CD8-positive, alpha-beta memory T cell (primary cell): ENCODE results near the gene EAF2. TPM values are rescaled to one million over a fixed set of nuclear protein-coding genes. Genes with fewer than 3 reads are reported as not detected.

ENCODE experiments used
- CTCF ChIA-PET: fragments of 350-600 bp; sonication (Branson Sonifier 250); formaldehyde crosslinking; loops from one replicate; lab custom pipeline; 2021; ENCODE audit warnings: antibody characterized with exemption; lab: Charles Lee
- POLR2A ChIA-PET: fragments of 350-600 bp; sonication (Branson Sonifier 250); formaldehyde crosslinking; loops from one replicate; lab custom pipeline; 2021; ENCODE audit warnings: antibody characterized with exemption; lab: Charles Lee
- DNase-seq, 5 donors: peaks; one replicate each; pipeline versions ENCODE4 v3.0.0 to v3.0.0-alpha.2; 2020 to 2022; ENCODE audit warnings: mixed read lengths in 1 of 5
- H3K27ac ChIP-seq: one replicate; pipeline ENCODE4 v1.7.0; 2013; ENCODE audit warnings: low read depth, mild to moderate bottlenecking, low read length, moderate library complexity
- H3K27me3 ChIP-seq: 2 replicates; pipeline ENCODE4 v1.7.0; 2013; ENCODE audit warnings: low read length, mild to moderate bottlenecking; ENCODE audit not compliant: insufficient read depth, poor library complexity, severe bottlenecking
- H3K36me3 ChIP-seq: 2 replicates; pipeline ENCODE4 v1.7.0; 2013; ENCODE audit warnings: mild to moderate bottlenecking, low read length, moderate library complexity; ENCODE audit not compliant: insufficient read depth
- H3K4me1 ChIP-seq: 2 replicates; pipeline ENCODE4 v1.7.0; 2013; ENCODE audit warnings: mild to moderate bottlenecking, low read length, moderate library complexity; ENCODE audit not compliant: insufficient read depth
- H3K4me3 ChIP-seq: 2 replicates; pipeline ENCODE4 v1.7.0; 2013; ENCODE audit warnings: mild to moderate bottlenecking, low read length
- H3K9me3 ChIP-seq: 2 replicates; pipeline ENCODE4 v1.7.0; 2013; ENCODE audit warnings: mild to moderate bottlenecking, low read length
- H3K27ac Mint-ChIP-seq, 8 donors: one replicate each; pipeline ENCODE4 v1.8.0; 2020 to 2021; ENCODE audit warnings: mixed read lengths in 8 of 8, mild to moderate bottlenecking in 6 of 8, inconsistent platforms in 3 of 8, moderate library complexity in 3 of 8
- H3K27me3 Mint-ChIP-seq, 2 donors: one replicate each; pipeline ENCODE4 v1.8.0; 2020 to 2021; ENCODE audit warnings: mixed read lengths in 2 of 2, mild to moderate bottlenecking in 1 of 2, moderate library complexity in 1 of 2
- H3K36me3 Mint-ChIP-seq, 3 donors: one replicate each; pipeline ENCODE4 v1.8.0; 2020 to 2021; ENCODE audit warnings: mixed read lengths in 3 of 3, inconsistent platforms in 1 of 3, mild to moderate bottlenecking in 1 of 3
- H3K4me1 Mint-ChIP-seq, 3 donors: one replicate each; pipeline ENCODE4 v1.8.0; 2020 to 2021; ENCODE audit warnings: mixed read lengths in 3 of 3, inconsistent platforms in 1 of 3, mild to moderate bottlenecking in 1 of 3
- H3K4me3 Mint-ChIP-seq, 7 donors: one replicate each; pipeline ENCODE4 v1.8.0; 2020 to 2021; ENCODE audit warnings: mixed read lengths in 7 of 7, mild to moderate bottlenecking in 6 of 7, moderate library complexity in 4 of 7, inconsistent platforms in 2 of 7
- H3K9me3 Mint-ChIP-seq, 5 donors: one replicate each; pipeline ENCODE4 v1.8.0; 2020 to 2022; ENCODE audit warnings: mixed read lengths in 5 of 5, mild to moderate bottlenecking in 3 of 5, moderate library complexity in 2 of 5, inconsistent platforms in 1 of 5
- polyA plus RNA-seq: library from polyadenylated mRNA; unstranded; fragments of 300-500 nt; fragmentation: Illumina TruSeq; gene quantifications from one replicate; pipeline ENCODE4 v1.2.3, GENCODE V29; 2021
- total RNA-seq, 2 experiments: library from RNA; stranded (reverse); gene quantifications; one replicate each; pipeline ENCODE4 v1.2.3, GENCODE V29; 2021

Gene EAF2
- total and polyA plus RNA-seq, 3 experiments from 2014 or later = 7.8 to 14.1 (median 8.9) TPM

GRCh38 chr3:121863801-121864200 lies 28.8 kb downstream of the EAF2 start:
- CTCF ChIA-PET = interaction anchor here (0.7 kb wide), 1 partner anchor 19 kb away, joined by 3 read pairs; no protein-coding TSS in a partner anchor
- Histone ChIP-seq H3K9me3 (no peaks in the 10 kb centered on the region), H3K27ac (no peak overlapping the region), H3K4me1 (no peaks in the 10 kb centered on the region), H3K36me3 (no peaks in the 10 kb centered on the region), H3K27me3 (no peaks in the 10 kb centered on the region), H3K4me3 (no peak overlapping the region)
- no peaks in the 10 kb centered on the region for H3K27me3 Mint-ChIP-seq
- no peak for DNase-seq
- peaks cover 3 to 32% (median 15%) of the 10 kb centered on the region in 3 donors for H3K36me3 Mint-ChIP-seq
- no peaks in the 10 kb centered on the region for H3K4me1 Mint-ChIP-seq
- H3K9me3 Mint-ChIP-seq = peaks cover 0 to 6% (median 0%) of the 10 kb centered on the region in 5 donors
- no peak overlapping the region for H3K27ac Mint-ChIP-seq
- POLR2A ChIA-PET = no interaction called here
- H3K4me3 Mint-ChIP-seq = no peak overlapping the region

DNA sequence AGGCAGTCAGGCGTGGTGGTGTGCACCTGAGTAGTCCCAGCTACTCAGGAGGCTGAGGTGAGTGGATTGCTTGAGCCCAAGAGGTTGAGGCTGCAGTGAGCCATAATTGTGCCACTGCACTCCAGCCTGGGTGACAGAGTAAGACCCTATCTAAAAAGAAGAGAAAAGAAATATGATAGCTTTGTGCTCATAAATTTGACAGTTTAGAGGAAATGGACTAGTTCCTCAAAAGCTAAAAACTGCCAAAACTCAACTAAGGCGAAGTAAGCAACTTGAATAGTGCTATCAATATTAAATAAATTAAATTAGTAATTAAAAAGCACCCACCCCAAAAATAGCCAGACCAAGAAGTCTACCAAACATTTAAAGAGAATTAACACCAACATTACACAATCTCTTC lies 34.7 kb downstream of the EAF2 start:
- H3K4me1 Mint-ChIP-seq = no peaks in the 10 kb centered on the region
- no peak overlapping the region for H3K4me3 Mint-ChIP-seq
- H3K36me3 ChIP-seq = no peaks in the 10 kb centered on the region
- H3K27me3 ChIP-seq = no peaks in the 10 kb centered on the region
- no peaks in the 10 kb centered on the region for H3K9me3 Mint-ChIP-seq
- no peak for DNase-seq
- ChIA-PET CTCF (no interaction called here), POLR2A (no interaction called here)
- no peaks in the 10 kb centered on the region for H3K9me3 ChIP-seq
- no peak overlapping the region for H3K27ac Mint-ChIP-seq
- no peaks in the 10 kb centered on the region for H3K4me1 ChIP-seq
- H3K36me3 Mint-ChIP-seq = peaks cover 5 to 7% (median 6%) of the 10 kb centered on the region in 3 donors
- H3K27me3 Mint-ChIP-seq = peaks cover 0 to 2% of the 10 kb centered on the region in 2 donors
- no peak overlapping the region for H3K4me3 ChIP-seq
- H3K27ac ChIP-seq = no peak overlapping the region

GRCh38 chr3:121870717-121871116 lies 35.7 kb downstream of the EAF2 start:
- H3K27me3 Mint-ChIP-seq = peaks cover 0 to 2% of the 10 kb centered on the region in 2 donors

GRCh38 chr3:121871430-121871829 lies 36.4 kb downstream of the EAF2 start:
- CTCF ChIA-PET = no interaction called here
- no peak overlapping the region for H3K27ac ChIP-seq
- no peaks in the 10 kb centered on the region for H3K9me3 Mint-ChIP-seq
- peaks cover 0 to 2% of the 10 kb centered on the region in 2 donors for H3K27me3 Mint-ChIP-seq
- POLR2A ChIA-PET = no interaction called here
- H3K36me3 Mint-ChIP-seq = peaks cover 0 to 6% (median 6%) of the 10 kb centered on the region in 3 donors
- no peaks in the 10 kb centered on the region for H3K4me1 Mint-ChIP-seq
- H3K4me3 Mint-ChIP-seq = no peak overlapping the region
- H3K27me3 ChIP-seq = no peaks in the 10 kb centered on the region
- H3K9me3 ChIP-seq = no peaks in the 10 kb centered on the region
- no peak overlapping the region for H3K27ac Mint-ChIP-seq
- no peaks in the 10 kb centered on the region for H3K36me3 ChIP-seq
- no peak overlapping the region for H3K4me3 ChIP-seq
- H3K4me1 ChIP-seq = no peaks in the 10 kb centered on the region
- DNase-seq = no peak

More at GRCh38 chr3:121870717-121871116, 35.7 kb downstream of the EAF2 start:
- H3K9me3 Mint-ChIP-seq = no peaks in the 10 kb centered on the region
- no peak overlapping the region for H3K27ac Mint-ChIP-seq
- peaks cover 4 to 7% (median 6%) of the 10 kb centered on the region in 3 donors for H3K36me3 Mint-ChIP-seq
- no peak overlapping the region for H3K4me3 Mint-ChIP-seq
- CTCF ChIA-PET = no interaction called here
- H3K4me1 Mint-ChIP-seq = no peaks in the 10 kb centered on the region
- Histone ChIP-seq H3K36me3 (no peaks in the 10 kb centered on the region), H3K4me1 (no peaks in the 10 kb centered on the region), H3K27me3 (no peaks in the 10 kb centered on the region), H3K9me3 (no peaks in the 10 kb centered on the region), H3K4me3 (no peak overlapping the region), H3K27ac (no peak overlapping the region)
- POLR2A ChIA-PET = no interaction called here
- no peak for DNase-seq

DNA sequence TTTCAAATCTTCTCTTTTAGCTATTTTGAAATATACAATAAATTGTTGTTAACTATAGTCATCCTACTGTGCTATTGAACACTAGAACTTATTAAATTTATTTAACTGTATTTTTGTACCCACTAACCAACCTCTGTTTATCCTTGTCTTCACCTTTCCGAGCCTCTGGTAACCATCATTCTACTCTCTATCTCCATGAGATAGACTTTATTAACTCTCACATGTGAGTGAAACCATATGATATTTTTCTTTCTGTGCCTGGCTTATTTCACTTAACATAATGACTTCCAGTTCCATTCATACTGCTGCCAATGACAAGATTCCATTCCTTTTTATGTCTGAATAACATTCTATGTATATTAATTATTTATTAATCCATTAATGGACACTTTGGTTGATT lies 43.4 kb downstream of the EAF2 start:
- H3K36me3 ChIP-seq = no peaks in the 10 kb centered on the region
- ChIA-PET CTCF (no interaction called here), POLR2A (no interaction called here)
- H3K27ac ChIP-seq = no peak overlapping the region
- H3K9me3 ChIP-seq = no peaks in the 10 kb centered on the region
- Mint-ChIP-seq H3K27me3 (no peaks in the 10 kb centered on the region), H3K27ac (no peak overlapping the region), H3K36me3 (peaks cover under 1 to 3% (median 1%) of the 10 kb centered on the region in 3 donors), H3K4me1 (no peaks in the 10 kb centered on the region), H3K4me3 (no peak overlapping the region), H3K9me3 (no peaks in the 10 kb centered on the region)
- H3K4me1 ChIP-seq = no peaks in the 10 kb centered on the region
- no peak overlapping the region for H3K4me3 ChIP-seq
- H3K27me3 ChIP-seq = no peaks in the 10 kb centered on the region
- no peak for DNase-seq

GRCh38 chr3:121883507-121883906 lies 48.5 kb downstream of the EAF2 start:
- no peak for DNase-seq

DNA sequence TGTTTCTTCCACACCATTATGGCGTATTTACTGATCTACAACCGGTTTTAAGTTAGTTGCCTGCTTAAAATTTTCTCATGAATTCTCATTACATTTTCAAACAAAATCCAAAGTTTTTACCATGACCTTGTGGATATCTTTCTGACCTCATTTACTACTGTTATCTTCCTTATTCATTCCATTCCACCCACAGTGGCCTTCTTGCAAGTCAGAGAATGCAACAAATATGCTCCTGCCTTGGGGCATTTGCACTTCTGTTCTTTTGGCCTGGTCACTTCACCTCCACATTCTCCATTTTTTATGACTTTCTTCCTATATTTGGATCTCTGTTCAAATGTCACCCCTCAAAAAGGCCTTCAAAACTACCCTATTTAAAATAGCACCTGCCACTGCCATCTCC lies 50.4 kb downstream of the EAF2 start:
- H3K4me1 Mint-ChIP-seq = no peaks in the 10 kb centered on the region
- Histone ChIP-seq H3K4me3 (no peak overlapping the region), H3K27ac (no peak overlapping the region), H3K9me3 (no peaks in the 10 kb centered on the region), H3K4me1 (no peaks in the 10 kb centered on the region), H3K27me3 (no peaks in the 10 kb centered on the region), H3K36me3 (no peaks in the 10 kb centered on the region)
- no peak overlapping the region for H3K27ac Mint-ChIP-seq
- ChIA-PET CTCF (no interaction called here), POLR2A (no interaction called here)
- peaks cover 0 to 2% (median 0%) of the 10 kb centered on the region in 3 donors for H3K36me3 Mint-ChIP-seq
- H3K27me3 Mint-ChIP-seq = no peaks in the 10 kb centered on the region
- DNase-seq = no peak
- H3K9me3 Mint-ChIP-seq = no peaks in the 10 kb centered on the region
- H3K4me3 Mint-ChIP-seq = no peak overlapping the region

More at GRCh38 chr3:121883507-121883906, 48.5 kb downstream of the EAF2 start:
- Histone ChIP-seq H3K27me3 (no peaks in the 10 kb centered on the region), H3K4me1 (no peaks in the 10 kb centered on the region), H3K9me3 (no peaks in the 10 kb centered on the region), H3K27ac (no peak overlapping the region), H3K36me3 (no peaks in the 10 kb centered on the region), H3K4me3 (no peak overlapping the region)
- ChIA-PET POLR2A (no interaction called here), CTCF (interaction anchor here (0.5 kb wide), 1 partner anchor 19 kb away, joined by 3 read pairs; no protein-coding TSS in a partner anchor)
- H3K4me1 Mint-ChIP-seq = no peaks in the 10 kb centered on the region
- H3K36me3 Mint-ChIP-seq = peaks cover 0 to 3% (median 2%) of the 10 kb centered on the region in 3 donors
- H3K27ac Mint-ChIP-seq = peak overlapping the region in 1 of 8 donors; percentile 4
- H3K27me3 Mint-ChIP-seq = no peaks in the 10 kb centered on the region
- no peaks in the 10 kb centered on the region for H3K9me3 Mint-ChIP-seq
- no peak overlapping the region for H3K4me3 Mint-ChIP-seq

GRCh38 chr3:121894301-121894990 lies 59.4 kb downstream of the EAF2 start, which contains the start of gene SLC15A2:
Gene SLC15A2, plus strand, starts transcription at chr3:121894401. Its CDS starts 76 bp downstream, at chr3:121894477.
- Mint-ChIP-seq H3K9me3 (no peaks in the 10 kb centered on the region), H3K27me3 (peaks cover 0 to 2% of the 10 kb centered on the region in 2 donors), H3K36me3 (peaks cover 1 to 4% (median 3%) of the 10 kb centered on the region in 3 donors), H3K4me1 (no peaks in the 10 kb centered on the region), H3K27ac (no peak within 1 kb of the TSS), H3K4me3 (no peak within 1 kb of the TSS)
- no peak within 1 kb of the TSS for H3K4me3 ChIP-seq
- H3K9me3 ChIP-seq = no peaks in the 10 kb centered on the region
- H3K27ac ChIP-seq = no peak within 1 kb of the TSS
- POLR2A ChIA-PET = no interaction called here
- H3K27me3 ChIP-seq = no peaks in the 10 kb centered on the region
- CTCF ChIA-PET = no interaction called here
- no peaks in the 10 kb centered on the region for H3K36me3 ChIP-seq
- no peaks in the 10 kb centered on the region for H3K4me1 ChIP-seq
- no peak for DNase-seq
